ENCODE data around the gene RTN4R. TPM values are rescaled to one million over a fixed set of nuclear protein-coding genes. Genes with fewer than 3 reads are reported as not detected.

Gene RTN4R
- total and polyA plus RNA-seq, 11 donors: 0.53 to 2.6 (median 1.4) TPM

GRCh38 chr22:20232781-20233180 is 35.3 kb downstream of the RTN4R start:
- DNase-seq: no peak
- TF ChIP-seq POLR2A (IDR thresholded peaks at IDR 0.05) (no peak), CTCF (IDR thresholded peaks at IDR 0.05) (no peak)
- Histone ChIP-seq H3K9me3 (no peaks in the 10 kb centered on the region), H3K36me3 (no peaks in the 10 kb centered on the region), H3K4me3 (no peak overlapping the region), H3K27me3 (no peaks in the 10 kb centered on the region), H3K27ac (no peak overlapping the region), H3K4me1 (peaks cover 0 to 20% (median 5%) of the 10 kb centered on the region in 12 donors)
- WGBS, 4 donors: 94 to 97% (median 95%) methylated on average over 9 of the region's 9 CpGs
- intact Hi-C loops (cut with DNase I): no loop called here
- no peak for ATAC-seq

DNA sequence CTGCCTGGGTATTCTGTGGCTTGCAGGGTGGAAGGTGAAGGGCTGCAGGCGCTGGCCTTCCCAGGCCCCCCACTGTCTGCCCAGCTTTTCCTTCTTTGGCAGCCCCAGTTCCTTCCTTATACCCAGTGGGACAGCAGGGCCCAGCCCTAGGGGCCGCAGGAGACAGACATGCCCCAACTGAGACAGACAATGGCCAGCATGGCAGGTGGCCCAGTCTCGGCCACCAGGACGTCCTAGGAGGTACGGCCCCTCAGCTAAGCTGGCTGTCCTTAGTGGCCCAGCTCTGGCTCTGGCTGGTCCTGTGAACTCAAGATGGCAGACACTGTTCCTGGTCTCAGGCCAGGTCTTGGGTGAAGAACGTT is 35.9 kb downstream of the RTN4R start:
- ATAC-seq (no peak), DNase-seq (no peak)
- Histone ChIP-seq H3K4me3 (no peak overlapping the region), H3K27me3 (no peaks in the 10 kb centered on the region), H3K27ac (no peak overlapping the region), H3K4me1 (peaks cover 0 to 23% (median 5%) of the 10 kb centered on the region in 12 donors), H3K9me3 (no peaks in the 10 kb centered on the region), H3K36me3 (no peaks in the 10 kb centered on the region)
- TF ChIP-seq POLR2A (IDR thresholded peaks at IDR 0.05): no peak
- TF ChIP-seq CTCF (IDR thresholded peaks at IDR 0.05): no peak
- 80 to 100% (median 88%) methylated on average over 1 to 6 of the region's 6 CpGs for WGBS, 4 donors
- intact Hi-C loops (cut with DNase I): no loop called here

DNA sequence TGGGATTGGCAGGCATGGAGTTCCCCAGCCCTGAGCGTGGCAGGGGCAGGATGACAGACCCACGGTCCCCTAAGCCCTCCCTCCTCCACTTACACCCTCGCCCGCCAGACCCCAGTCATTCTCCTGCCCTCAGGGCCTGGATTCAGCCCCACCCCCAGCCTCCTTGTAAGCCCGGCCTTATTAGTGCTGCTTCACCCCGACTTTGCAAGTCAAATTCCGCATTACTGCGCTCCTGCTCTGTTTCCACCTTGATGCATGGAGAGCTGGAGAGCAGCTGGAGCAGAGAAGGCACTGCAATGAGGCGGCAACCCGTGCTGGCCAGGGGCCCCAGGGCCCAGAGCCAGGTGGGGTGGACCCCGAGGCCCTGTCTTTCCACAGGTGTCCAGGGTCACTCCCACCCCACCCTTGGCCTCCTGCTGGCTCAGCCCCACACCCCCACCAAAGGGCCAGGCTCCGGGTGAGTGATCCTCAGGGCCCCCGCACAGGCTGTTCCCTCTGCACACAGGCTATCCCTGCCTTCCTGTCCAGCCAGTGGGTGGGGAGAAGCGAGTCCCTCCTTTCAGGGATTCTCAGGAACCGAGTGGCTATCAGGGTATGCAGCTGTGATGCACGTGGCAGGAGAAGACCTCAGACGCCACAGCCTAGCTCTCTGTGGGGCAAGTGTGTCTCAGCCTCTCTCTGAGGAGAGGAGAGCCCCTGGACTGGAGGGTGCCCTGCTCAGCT is 36.4 kb downstream of the RTN4R start:
- intact Hi-C loops (cut with DNase I): no loop called here
- Histone ChIP-seq H3K4me3 (no peak overlapping the region), H3K4me1 (peaks cover 0 to 28% (median 5%) of the 10 kb centered on the region in 12 donors), H3K27ac (no peak overlapping the region), H3K36me3 (no peaks in the 10 kb centered on the region), H3K9me3 (no peaks in the 10 kb centered on the region), H3K27me3 (no peaks in the 10 kb centered on the region)
- 83 to 88% (median 87%) methylated on average over 15 to 17 of the region's 17 CpGs for WGBS, 4 donors
- TF ChIP-seq POLR2A (IDR thresholded peaks at IDR 0.05): no peak
- no peak for TF ChIP-seq CTCF (IDR thresholded peaks at IDR 0.05)
- ATAC-seq: no peak
- DNase-seq: no peak

GRCh38 chr22:20230777-20231420 is 37.2 kb downstream of the RTN4R start:
- Histone ChIP-seq H3K4me3 (no peak overlapping the region), H3K4me1 (peaks cover 0 to 30% (median 5%) of the 10 kb centered on the region in 12 donors), H3K36me3 (no peaks in the 10 kb centered on the region), H3K9me3 (no peaks in the 10 kb centered on the region), H3K27me3 (no peaks in the 10 kb centered on the region), H3K27ac (no peak overlapping the region)
- 83 to 93% (median 87%) methylated on average over 3 to 11 of the region's 11 CpGs for WGBS, 4 donors
- intact Hi-C loops (cut with DNase I): no loop called here
- TF ChIP-seq POLR2A (IDR thresholded peaks at IDR 0.05) (no peak), CTCF (IDR thresholded peaks at IDR 0.05) (no peak)
- ATAC-seq (no peak), DNase-seq (no peak)
